GM21526 (cell line): ENCODE measurements around the gene EEF1E1.

Experiments
- ATAC-seq: cut with Tn5 transposase; IDR thresholded peaks from one replicate; pipeline ENCODE4 v1.9.1; 2021; ENCODE audit warnings: moderate library complexity; ENCODE audit not compliant: unreplicated experiment, low FRiP score

EEF1E1 gene

DNA sequence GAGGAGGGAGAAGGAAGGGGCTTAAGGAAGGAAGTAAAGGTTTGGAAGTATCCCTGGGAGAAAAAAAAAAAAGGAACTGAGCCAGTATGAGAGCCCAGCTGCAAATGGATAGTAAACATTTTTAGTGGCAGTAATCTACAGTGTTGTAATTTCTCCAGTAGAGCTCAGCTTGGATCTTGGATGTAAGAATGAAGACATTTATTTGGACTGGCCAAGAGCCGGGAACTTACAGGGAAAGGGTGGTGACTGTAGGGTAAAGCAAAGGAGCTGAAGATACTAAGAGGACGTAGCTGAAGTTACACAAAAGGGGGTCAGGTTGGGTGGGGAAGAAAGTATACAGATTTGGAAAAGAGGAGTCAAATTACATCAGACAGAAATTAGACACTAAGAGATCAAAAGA is 13.5 kb downstream of the EEF1E1 start:
- ATAC-seq, result no peak

DNA sequence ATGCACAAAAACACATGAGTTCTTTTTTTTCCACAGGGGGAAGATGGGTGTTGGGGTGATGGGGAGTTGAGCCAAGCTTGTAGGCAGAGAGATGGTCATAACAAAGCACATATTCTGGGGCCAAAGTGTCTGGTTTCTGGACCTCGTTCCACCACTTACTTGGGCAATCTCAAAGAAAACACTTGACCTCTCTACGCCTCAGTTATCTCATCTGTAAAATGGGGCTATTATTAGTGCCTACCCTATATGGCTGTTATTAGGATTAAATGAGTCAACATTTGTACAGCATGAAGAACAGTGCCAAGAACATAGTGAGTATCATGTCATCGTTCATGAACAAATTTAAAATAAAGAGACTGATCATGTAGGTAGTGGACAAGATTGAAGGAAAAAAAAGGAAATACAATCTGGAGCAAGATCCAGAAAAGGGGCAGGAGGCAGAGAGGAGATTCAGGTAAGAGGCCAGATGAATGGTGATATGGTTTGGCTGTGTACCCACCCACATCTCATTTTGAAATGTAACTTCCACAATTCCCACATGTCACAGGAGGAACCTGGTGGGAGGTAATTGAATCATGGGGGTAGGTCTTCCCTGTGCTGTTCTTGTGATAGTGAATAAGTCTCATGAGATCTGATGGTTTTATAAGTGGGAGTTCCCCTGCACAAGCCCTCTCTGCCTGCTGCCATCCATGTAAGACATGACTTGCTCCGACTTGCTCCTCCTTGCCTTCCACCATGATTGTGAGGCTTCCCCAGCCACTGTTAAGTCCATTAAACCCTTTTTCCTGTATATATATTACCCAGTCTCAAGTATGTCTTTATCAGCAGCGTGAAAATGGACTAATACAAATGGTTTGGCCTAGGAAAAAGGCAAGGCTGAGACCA is 14.2 kb downstream of the EEF1E1 start:
- no peak for ATAC-seq

- ATAC-seq, result no peak
These were observed 15.5 kb downstream of the EEF1E1 start for GRCh38 chr6:8086755-8087306.

DNA sequence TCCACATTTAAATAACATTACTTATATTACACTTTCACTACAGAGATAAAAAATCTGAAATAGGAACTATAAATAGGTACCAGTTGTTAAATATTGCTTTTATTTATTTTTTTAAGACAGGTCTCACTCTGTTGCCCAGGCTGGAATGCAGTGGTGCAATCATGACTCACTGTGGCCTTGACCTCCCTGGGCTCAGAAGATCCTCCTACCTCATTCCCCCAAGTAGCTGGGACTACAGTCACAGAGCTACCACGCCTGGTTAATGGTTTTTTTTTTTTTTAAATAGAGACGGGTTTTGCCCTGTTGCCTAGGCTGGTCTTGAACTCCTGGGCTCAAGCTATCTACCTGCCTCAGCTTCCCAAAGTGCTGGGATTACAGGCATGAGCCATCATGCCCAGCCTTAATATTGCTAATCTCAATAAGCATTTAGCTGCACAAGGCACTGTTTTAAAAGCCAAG is 17.3 kb downstream of the EEF1E1 start:
- ATAC-seq, result no peak

- ATAC-seq, result no peak
These were observed 17.8 kb downstream of the EEF1E1 start for GRCh38 chr6:8084586-8084985.

- ATAC-seq, result no peak
These were observed 19.1 kb downstream of the EEF1E1 start for GRCh38 chr6:8082954-8083858.

DNA sequence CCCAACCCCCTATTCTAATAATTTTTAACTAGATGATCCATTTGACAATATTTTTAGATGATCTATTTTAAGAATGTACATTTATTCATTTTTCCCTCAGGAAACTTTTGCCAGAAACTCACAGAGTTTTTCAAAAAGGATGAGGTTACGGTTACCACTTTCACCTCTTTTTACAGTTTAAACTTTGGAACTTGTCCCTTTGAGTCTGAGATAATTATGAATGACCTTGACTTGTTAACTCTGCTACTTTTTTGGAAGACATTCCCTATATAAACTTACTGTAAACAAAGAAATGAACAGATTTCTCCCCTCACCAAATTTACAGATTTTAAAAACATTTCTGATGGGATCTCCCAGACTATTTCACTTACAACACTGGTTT is 19.8 kb downstream of the EEF1E1 start:
- ATAC-seq, result no peak

- ATAC-seq, result no peak
These were observed 21.8 kb downstream of the EEF1E1 start for GRCh38 chr6:8080362-8081151.

- ATAC-seq, result no peak
These were observed 23.2 kb downstream of the EEF1E1 start for GRCh38 chr6:8079126-8079525.

DNA sequence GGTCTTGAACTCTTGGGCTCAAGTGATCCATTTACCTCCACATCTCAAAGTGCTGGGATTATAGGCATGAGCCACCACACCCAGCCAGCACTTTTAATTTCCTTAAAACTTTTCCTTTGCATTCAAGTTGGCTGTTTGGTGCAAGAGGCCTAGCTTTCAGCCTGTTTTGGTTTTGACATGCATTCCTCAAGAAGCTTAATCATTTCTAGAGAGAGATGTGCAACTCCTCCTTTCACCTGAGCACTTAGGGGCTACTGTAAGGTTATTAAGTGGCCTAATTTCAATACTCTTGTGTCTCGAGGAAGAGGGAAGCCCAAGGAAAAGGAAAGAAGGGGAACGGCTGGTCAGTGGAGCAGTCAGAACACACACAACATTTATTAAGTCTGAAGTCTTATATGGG is 24.4 kb downstream of the EEF1E1 start:
- no peak for ATAC-seq

- ATAC-seq, result no peak
These were observed 26.6 kb downstream of the EEF1E1 start for GRCh38 chr6:8075704-8076103.

GRCh38 chr6:8075185-8075584 is 27.2 kb downstream of the EEF1E1 start:
- ATAC-seq, result no peak

DNA sequence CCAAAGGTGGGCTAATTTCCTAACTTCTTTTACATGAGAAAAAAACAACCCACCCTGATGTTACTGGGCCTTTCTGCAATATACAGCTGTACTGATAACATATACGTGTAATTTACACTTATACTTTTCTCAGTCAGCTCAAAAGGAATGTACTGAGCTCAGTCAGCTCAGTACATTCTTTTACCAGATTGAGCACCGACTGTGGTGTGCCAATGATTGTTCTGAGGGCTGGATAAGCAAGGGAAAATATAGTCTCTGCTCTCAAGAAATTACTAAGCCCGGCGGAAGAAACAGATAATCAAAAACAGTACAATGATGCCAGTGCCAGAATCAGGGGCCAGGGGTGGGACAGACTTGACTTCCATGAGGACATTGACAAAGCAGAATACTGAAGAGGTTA is 28.1 kb downstream of the EEF1E1 start:
- no peak for ATAC-seq

DNA sequence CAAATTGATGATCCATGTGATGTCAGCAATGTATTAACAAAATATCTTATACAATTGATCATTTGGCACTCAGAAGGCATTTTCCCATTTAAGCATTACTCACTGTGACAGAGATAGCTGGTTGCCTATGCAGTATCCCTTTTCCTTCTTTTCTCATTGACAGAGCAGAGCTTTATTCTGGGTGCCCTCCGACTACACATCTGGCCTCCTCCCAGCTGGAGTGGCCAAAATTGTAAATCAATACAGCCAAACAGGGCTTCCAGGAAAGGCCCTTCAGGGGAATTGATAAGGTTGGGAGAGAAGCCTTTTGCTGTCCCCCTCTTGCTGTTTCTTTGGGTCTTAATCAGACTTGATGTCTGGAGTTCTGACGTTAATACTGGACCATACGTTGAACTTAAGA is 28.6 kb downstream of the EEF1E1 start:
- ATAC-seq, result no peak

DNA sequence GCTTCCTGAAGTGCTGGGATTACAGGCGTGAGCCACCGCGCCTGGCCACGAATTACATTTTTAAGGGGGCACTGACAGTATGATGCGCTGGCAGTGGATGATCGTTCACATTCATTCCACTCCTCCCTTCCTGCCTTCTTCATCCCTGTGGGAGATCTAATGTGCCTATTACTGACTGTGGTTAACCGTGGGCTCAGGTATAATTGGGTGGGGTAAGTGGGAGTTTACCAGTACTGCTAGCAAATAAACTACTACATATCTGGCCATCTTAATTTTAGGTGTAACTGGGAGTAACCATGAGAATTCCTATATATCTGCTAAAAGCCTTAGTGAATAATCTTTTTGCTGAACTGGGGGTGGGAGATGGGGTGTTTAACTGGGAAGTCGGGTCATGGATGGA is 31.6 kb downstream of the EEF1E1 start:
- ATAC-seq, result no peak

GRCh38 chr6:8069631-8070284 is 32.6 kb downstream of the EEF1E1 start:
- ATAC-seq, result no peak

- ATAC-seq, result no peak
These were observed 33.2 kb downstream of the EEF1E1 start for GRCh38 chr6:8069151-8069550.

GRCh38 chr6:8066108-8066507 is 36.2 kb downstream of the EEF1E1 start:
- ATAC-seq, result no peak

DNA sequence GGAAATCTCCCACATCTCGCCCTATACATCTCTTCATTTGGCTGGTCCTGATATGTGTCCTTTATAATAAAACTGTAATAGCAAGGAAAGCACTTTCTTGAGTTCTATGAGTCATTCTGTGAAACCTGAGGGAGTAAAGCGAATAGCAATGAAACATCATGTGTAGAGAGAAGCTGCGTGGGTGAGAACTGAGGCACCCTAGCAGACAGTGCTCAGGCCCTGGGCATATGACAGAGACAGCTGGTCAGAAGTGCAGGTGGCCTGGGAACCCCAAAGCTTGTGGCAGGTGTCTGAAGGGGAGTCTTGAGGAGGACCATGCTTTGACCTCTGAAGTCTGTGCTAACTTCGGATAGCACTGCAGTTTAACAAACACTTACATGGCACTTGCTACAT is 36.8 kb downstream of the EEF1E1 start:
- ATAC-seq, result peak; percentile 47
